Measurements from ENCODE around the gene ADGRE2.
A peak's percentile ranks its signal among the peaks of the same experiment; 100 is the strongest.

ADGRE2 gene

DNA sequence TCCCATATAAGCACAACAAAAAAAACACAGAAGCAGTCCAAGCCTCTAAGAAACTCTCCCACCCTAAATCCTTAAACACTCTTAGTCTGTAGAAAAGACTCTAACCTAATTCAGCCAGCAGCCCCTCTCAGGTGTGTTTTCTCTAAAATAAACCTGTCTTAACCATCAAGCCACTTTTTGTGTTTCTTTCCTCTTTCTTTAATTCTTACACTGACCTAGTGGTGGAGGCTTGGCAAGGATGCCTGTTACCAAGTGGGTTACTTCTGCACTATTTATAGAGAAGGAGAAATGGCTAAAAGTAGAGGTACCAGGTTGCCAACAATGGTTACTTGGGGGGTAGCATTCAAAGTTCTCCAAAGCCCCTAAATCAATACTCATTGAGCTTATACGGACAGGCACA lies 44.8 kb downstream of the ADGRE2 start:
- no peak for DNase-seq

DNA sequence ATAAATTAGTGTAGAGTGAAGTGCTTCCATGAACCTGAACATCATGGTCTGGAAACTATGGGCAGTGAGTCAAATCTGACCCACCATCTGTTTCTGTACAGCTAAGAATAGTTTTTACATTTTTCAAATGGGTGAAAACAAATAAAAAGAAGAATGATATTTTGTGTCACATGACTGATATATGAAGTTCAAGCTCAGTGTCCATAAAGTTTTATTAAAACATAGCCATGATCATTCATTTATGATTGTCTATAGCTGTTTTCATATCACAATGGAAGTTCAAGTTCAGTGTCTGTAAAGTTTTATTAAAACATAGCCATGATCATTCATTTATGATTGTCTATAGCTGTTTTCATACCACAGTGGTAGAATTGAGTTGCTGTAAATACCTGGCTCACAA lies 45.9 kb downstream of the ADGRE2 start:
- DNase-seq, result no peak

DNA sequence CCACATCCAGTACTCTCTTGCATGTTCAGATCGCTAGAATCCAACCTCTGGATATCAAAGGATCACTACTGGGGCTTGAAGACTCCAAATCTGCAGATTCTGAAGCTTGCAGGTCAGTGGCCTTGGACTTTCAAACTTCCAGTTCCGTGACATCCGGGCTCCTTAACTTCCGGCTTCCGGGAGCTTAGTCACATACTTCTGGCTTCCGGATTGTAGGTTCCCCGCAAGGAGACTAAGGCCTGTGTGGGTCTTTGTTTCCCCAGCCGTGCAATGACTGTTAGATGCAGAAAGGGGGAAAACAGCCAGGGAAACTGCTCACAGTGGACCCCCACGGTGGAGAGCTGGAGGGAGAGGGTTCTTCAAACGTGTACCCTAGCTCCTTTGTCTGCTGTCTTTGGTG lies 47.2 kb downstream of the ADGRE2 start:
- DNase-seq, result no peak

DNA sequence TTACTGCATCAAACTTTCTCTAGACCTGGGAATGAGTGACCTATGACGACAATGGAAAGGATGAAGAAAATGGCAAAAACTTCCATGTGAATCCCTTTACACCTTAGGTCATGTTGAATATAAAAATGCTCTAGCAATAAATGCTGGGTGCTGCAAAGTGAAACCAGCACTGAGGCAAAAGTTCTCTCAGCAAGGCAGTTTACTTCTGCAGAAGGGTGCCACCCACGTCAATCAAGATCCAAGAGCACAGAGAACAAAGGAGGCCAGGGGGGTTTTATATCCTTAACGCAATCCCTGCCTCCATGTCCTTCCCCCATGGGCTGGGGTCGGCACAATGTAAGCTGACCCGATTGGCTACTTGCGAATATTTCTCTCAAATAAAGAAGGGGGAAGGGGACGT lies 49.8 kb downstream of the ADGRE2 start:
- no peak for DNase-seq

DNA sequence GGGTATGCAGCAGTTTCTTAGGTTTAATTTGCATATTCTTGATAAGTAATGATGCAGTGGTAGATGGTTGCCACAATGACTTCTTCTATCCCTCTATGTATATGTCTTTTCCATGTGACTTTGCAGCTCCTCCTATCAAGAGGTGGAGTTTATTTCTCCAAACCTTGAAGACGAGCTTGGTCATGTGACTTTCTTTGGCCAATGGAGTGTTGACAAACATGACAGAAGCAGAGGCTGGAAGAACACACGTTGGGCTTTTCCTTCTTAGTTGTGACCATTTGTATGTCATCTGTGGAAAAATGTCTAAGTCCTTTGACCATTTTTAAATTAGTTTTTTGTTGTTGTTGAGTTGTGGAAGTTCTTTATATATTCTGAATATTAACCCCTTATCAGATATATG lies 56.2 kb downstream of the ADGRE2 start:
- no peak for DNase-seq

DNA sequence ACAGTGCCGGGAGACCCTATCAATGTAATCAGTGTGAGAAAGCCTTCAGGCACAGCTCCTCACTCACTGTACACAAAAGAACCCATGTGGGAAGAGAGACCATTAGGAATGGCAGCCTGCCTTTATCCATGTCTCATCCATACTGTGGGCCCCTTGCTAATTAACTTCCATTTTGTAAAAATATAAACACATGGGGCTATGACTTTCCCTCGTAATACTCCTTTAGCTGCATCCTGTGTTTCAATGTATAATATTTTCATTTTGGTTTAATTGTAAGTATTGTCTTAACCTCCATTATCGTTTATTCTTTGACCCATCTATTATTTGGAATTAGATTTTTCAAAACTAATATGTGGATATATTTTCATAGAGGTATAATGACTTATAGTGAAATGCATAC lies 59.2 kb downstream of the ADGRE2 start:
- DNase-seq, result no peak

DNA sequence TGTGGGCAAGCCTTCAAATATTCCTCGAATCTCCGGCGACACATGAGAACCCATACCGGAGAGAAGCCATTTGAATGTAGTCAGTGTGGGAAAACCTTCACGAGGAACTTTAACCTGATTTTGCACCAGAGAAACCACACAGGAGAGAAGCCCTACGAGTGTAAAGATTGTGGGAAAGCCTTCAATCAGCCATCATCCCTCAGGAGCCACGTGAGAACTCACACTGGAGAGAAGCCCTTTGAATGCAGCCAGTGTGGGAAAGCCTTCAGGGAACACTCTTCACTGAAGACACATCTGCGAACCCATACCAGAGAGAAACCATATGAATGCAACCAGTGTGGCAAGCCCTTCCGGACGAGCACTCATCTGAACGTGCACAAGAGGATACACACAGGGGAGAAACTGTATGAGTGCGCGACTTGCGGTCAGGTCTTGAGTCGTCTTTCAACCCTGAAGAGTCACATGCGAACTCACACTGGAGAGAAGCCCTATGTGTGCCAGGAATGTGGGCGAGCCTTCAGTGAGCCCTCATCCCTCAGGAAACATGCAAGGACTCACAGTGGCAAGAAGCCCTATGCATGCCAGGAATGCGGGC lies 59.7 kb downstream of the ADGRE2 start:
- DNase-seq, result no peak

DNA sequence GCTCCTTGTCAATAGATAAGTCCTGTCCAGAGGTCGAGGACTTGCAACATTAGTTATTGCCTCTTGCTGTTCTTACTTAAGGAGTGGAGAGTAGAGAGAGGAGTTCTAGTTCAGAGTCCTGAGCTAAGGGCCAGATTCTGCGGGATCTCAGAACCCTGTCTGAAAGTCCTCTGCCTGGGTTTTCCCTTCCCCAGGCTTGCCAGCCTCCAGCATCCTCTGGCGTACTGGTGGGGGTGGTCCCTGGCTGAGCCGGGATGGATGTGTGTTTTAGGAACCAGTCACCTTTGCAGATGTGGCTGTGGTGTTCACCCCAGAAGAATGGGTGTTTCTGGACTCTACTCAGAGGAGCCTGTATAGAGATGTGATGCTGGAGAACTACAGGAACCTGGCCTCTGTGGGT lies 62.5 kb downstream of the ADGRE2 start:
- DNase-seq, result no peak

DNA sequence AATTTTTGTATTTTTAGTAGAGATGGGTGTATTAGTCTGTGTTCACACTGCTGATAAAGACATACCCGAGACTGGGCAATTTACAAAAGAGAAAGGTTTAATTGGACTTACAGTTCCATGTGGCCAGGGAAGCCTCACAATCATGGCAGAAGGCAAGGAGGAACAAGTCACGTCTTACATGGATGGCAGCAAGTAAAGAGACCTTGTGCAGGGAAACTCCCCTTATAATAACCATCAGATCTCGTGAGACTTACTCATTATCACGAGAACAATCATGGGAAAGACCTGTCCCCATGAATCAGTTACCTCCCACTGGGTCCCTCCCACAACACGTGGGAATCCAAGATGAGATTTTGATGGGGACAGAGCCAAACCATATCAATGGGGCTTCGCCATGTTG lies 73.9 kb downstream of the ADGRE2 start:
- no peak for DNase-seq

DNA sequence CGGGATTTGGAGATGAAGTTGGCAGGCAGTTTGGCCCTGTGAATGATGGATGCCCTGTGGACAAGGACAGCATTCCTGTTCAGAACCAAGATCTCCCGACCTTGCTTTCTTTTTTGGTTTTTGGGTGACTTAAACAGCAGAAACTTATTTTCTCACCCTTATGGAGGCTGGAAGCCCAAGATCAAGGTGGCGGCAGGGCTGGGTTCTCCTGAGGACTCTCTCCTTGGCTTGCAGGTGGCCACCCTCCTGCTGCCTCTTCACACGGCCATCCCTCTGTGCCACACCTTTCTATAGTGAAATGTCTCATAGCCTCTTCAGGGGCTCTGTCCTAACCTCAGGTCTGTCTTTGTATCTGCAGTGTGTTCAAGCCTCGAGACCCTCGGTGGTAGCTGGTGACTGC lies 74.5 kb downstream of the ADGRE2 start:
- no peak for DNase-seq

DNA sequence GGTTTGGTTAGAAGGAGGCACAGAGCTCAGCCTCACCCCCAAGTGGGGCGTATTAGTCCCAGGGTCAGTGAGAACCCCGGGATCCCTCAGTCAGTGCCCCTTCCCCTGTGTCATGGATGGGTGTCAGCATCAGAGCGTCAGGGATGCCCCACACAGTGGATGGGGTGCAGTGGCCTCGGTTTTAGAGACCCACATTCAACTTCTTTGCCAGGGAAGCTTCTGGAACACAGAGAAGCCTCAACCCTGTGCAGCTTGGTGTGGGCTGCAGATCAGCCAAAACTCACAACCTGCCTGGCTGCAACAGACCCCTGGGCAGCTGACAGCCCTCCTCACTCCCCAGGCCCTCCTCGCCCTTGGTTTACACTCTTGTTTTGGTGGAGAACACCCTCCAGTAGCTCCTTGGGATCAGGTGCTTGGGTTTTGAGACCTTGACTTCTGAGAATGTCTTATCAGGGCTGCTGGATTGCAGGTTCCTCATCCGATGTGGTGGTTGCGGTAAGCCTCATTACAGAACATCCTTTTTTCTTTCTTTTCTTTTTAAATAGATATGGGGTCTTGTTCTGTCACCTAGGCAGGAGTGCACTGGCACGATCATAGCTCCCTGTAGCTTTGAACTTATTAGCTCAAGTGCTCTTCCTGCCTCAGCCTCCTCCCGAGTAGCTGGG lies 77.5 kb downstream of the ADGRE2 start:
- DNase-seq, result no peak

DNA sequence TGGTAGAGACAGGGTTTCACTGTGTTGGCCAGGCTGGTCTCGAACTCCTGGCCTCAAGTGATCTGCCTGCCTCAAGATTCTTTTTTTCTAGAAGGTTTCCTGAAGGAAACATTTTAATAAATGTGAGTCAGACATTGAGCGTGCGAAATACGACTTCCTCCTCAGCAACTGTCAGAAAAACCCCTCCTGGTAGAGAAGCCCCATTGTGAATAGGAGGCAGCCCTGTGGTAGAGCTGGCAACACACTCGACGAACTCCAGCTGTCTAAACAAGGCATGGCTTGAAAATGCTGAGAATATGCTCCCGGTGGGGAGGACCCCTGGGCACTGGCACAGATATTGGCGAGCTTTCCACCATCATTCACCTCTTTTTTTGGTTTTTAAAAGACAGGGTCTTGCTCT lies 78.7 kb downstream of the ADGRE2 start:
- DNase-seq, result no peak

DNA sequence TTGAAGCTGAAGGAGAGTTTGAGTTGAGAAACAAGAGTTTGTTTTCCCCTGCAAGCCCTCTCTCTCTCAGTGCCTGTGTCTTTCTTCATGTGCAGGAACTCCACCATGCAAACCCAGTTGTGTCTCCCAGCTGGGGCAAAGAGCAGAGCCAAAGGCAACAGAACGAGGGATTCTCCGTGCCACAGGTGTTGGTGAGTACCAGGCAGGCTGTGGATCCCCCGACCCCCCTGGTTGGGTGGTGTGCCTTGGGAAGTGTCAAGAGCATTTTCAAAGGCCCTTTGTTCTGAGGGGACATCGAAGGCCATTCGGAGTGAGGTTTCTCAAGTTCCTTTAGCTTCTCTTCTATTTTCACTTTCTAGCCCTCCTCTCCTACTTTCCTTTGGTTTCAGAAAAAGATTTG lies 82.9 kb downstream of the ADGRE2 start:
- DNase-seq, result no peak

DNA sequence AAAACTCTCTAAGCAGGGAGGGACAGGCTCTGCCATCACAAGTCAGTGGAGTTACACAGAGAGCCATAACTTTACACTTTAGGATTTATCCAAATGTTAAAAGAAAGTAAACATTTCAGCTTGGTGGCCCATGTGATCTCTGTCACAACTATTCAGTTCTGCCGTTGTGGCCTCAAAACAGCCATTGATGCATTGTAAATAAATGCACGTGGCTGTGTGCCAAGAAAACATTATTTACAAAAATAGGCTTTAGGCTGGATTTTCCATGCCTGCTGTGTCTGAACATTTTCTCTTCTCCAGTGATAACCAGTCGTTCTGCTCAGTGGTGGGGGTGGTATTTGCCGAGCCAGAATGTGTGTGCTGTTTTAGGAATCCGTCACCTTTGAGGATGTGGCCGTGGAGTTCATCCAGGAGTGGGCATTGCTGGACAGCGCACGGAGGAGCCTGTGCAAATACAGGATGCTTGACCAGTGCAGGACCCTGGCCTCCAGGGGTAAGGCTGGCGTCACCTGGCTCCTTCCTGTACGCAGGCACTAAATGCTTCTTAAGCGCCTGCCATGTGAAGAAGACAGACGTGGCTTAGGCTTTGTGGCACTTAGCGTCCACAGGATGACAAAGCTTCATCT lies 83.6 kb downstream of the ADGRE2 start:
- DNase-seq, result no peak

DNA sequence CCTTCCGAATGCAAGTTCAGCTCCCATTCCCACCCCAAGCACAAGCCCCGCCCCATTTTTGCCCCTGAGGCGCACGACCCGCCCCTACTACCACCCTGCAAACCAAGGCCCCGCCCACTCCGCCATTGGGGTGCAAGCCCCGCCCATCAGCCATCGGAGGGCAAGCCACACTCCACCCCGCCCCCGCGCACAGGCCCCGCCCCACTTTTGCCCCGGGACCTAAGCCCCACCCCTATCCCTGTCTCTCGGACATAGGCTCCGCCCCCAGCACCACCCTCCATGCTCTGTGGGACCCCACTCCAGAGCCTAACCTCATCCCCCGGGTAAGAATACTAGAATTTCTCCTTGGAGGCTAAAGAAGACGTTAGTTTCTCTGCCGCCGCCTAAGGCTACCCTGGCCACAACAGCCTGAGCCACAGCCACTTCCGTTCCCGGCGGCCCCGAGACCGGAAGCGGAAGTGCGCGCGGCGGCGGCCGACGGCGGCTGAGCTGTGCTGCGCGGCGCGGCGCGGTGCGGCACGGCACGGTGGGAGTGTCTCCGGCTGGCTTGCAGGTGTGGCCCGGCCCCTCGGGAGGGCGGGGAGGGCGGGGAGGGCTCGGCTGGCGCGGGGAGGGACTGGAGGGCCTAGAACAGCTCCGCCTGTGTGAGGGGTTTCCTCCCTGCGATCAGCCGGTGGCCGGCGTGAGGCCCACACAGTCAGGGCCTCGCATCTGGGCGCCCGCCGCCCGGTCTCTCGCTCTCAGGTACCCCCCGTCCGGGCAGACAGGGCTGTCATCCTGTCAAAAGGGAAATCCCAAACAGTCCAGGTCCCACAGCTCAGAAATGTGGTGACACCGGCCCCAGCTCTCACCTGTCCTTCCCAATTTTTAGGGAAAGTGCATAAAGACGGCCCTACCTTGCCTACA lies 88.5 kb downstream of the ADGRE2 start, which contains the start of gene ZNF333:
ZNF333 (plus strand) TSS at position 451 of the 906 bp plus-strand sequence. CDS start 3,444 bp downstream, outside the sequence.
- peak; percentile 93 for DNase-seq

DNA sequence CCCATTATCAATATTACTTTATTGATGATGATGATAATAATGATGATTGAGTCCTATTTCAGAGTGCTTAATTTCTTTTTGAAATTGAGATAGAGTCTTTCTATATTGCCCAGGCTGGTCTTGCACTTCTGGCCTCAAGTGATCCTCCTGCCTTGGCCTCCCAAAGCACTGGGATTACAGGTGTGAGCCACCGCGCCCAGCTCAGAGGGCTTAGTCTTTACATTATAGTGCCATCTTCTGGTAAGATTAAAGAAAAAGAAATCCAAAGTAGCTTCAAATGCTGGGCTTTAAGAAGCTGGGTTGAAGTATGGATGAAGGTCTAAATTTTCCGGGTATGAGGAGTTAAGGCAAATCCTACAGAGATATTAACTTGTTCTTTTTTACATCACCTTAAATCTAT lies 91.9 kb downstream of the ADGRE2 start:
- DNase-seq, result no peak

DNA sequence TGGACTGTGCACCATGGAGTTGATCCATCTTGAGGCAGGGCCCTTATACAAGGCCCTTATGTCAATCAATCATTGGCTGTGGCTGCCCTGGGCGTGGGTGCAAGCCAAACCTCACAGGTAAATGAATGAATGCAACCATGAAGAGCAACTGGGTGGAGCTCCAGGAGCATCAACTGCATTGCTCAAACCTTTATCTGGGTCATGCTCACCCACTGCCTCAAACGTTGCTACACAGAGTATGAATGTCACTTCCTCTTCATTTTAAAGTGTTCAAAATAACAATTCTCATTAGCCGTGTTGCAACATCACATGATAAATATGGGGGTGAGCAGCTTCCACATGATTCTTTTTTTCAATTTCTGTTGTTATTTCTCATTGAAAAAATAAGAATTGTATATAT lies 94.9 kb downstream of the ADGRE2 start:
- DNase-seq, result no peak
